HG03571 (cell line): ENCODE results near the gene SULT1C4.
"Not testable (repeated sequence)": the region's sequence is repeated elsewhere in the genome, so short reads cannot be mapped to it uniquely, and the experiment has no call there.

ENCODE experiments used
- ATAC-seq: cut with Tn5 transposase; IDR thresholded peaks from one replicate; pipeline ENCODE4 v1.9.1; 2021; ENCODE audit not compliant: unreplicated experiment

Gene SULT1C4

GRCh38 chr2:108412995-108413710 is 35.4 kb downstream of the SULT1C4 start:
- ATAC-seq, result no peak

- no peak for ATAC-seq
These were observed 35.9 kb downstream of the SULT1C4 start for GRCh38 chr2:108413711-108414095.

- no peak for ATAC-seq
These were observed 36.6 kb downstream of the SULT1C4 start for GRCh38 chr2:108414256-108414876.

GRCh38 chr2:108414945-108415344 is 37.2 kb downstream of the SULT1C4 start:
- no peak for ATAC-seq

GRCh38 chr2:108417254-108417653 is 39.5 kb downstream of the SULT1C4 start:
- no peak for ATAC-seq

GRCh38 chr2:108418416-108418815 is 40.7 kb downstream of the SULT1C4 start:
- ATAC-seq, result no peak

- ATAC-seq, result no peak
These were observed 45.3 kb downstream of the SULT1C4 start for GRCh38 chr2:108423067-108423466.

- no peak for ATAC-seq
These were observed 45.9 kb downstream of the SULT1C4 start for GRCh38 chr2:108423502-108424251.

- ATAC-seq, result no peak
These were observed 50.7 kb downstream of the SULT1C4 start for GRCh38 chr2:108428286-108429009.

- not testable (repeated sequence) for ATAC-seq
These were observed 57.8 kb downstream of the SULT1C4 start for GRCh38 chr2:108435578-108435977.

GRCh38 chr2:108436976-108437375 is 59.2 kb downstream of the SULT1C4 start:
- ATAC-seq, result no peak
